OCI-LY7 (cell line): Measurements from ENCODE around the gene NUDT22. TPM values are rescaled to one million over a fixed set of nuclear protein-coding genes. Genes with fewer than 3 reads are reported as not detected.

Experiments
- BruUV-seq: library from RNA; stranded (reverse); fragments of 400-500 nt; replicated peaks from 2 replicates; lab custom pipeline; 2021; lab: Mats Ljungman, UMichigan
- CTCF ChIA-PET: fragments of 300-600 bp; sonication (Branson Sonifier 250); formaldehyde crosslinking; loops from one replicate; lab custom pipeline; 2022; ENCODE audit warnings: antibody characterized with exemption; ENCODE audit not compliant: unreplicated experiment; lab: Charles Lee
- POLR2A ChIA-PET: fragments of 300-600 bp; sonication (Branson Sonifier 250); formaldehyde crosslinking; loops from one replicate; lab custom pipeline; 2022; ENCODE audit warnings: antibody characterized with exemption; lab: Charles Lee
- DNase-seq: peaks from one replicate; pipeline ENCODE4 v3.0.0-alpha.2; 2015; ENCODE audit warnings: low spot score
- H2AFZ ChIP-seq: fragments of 200-600 bp; sonication (generic), shearing (Covaris generic); 2 replicates; pipeline ENCODE4 v1.6.1; 2014; ENCODE audit warnings: mild to moderate bottlenecking, antibody characterized with exemption, low read length, moderate library complexity
- H3K27ac ChIP-seq: fragments of 200-600 bp; sonication (generic); 2 replicates; pipeline ENCODE4 v1.5.1; 2014; ENCODE audit warnings: mixed run types, low read depth, mild to moderate bottlenecking, moderate library complexity, low read length, inconsistent platforms; ENCODE audit not compliant: poor library complexity, severe bottlenecking
- H3K36me3 ChIP-seq: fragments of 200-600 bp; sonication (generic); 2 replicates; pipeline ENCODE4 v1.6.1; 2014; ENCODE audit warnings: mild to moderate bottlenecking, antibody characterized with exemption, low read length, moderate library complexity, mixed read lengths; ENCODE audit not compliant: insufficient read depth
- H3K4me1 ChIP-seq: fragments of 200-600 bp; sonication (generic); 2 replicates; pipeline ENCODE4 v1.5.1; 2014; ENCODE audit warnings: mild to moderate bottlenecking, low read length; ENCODE audit not compliant: insufficient read depth, poor library complexity, severe bottlenecking
- H3K4me2 ChIP-seq: fragments of 200-600 bp; sonication (generic); 2 replicates; pipeline ENCODE4 v1.6.1; 2014; ENCODE audit warnings: mild to moderate bottlenecking, low read length
- H3K4me3 ChIP-seq: fragments of 200-600 bp; sonication (generic); 2 replicates; pipeline ENCODE4 v1.5.1; 2014; ENCODE audit warnings: mild to moderate bottlenecking, low read depth, low read length; ENCODE audit not compliant: poor library complexity, severe bottlenecking
- H3K79me2 ChIP-seq: fragments of 200-600 bp; sonication (generic); 2 replicates; pipeline ENCODE4 v1.6.1; 2016; ENCODE audit warnings: low read depth, mild to moderate bottlenecking, low read length, moderate library complexity, mixed read lengths; ENCODE audit not compliant: insufficient read depth
- H3K9me2 ChIP-seq: fragments of 200-600 bp; sonication (generic); 2 replicates; pipeline ENCODE4 v1.6.1; 2016; ENCODE audit warnings: mild to moderate bottlenecking, low read length, mixed read lengths; ENCODE audit not compliant: insufficient read depth
- H3K9me3 ChIP-seq: fragments of 200-600 bp; sonication (generic); 2 replicates; pipeline ENCODE4 v1.6.1; 2014; ENCODE audit warnings: mild to moderate bottlenecking, mixed run types, low read length, mixed read lengths
- H4K20me1 ChIP-seq: fragments of 200-600 bp; sonication (generic); 2 replicates; pipeline ENCODE4 v1.6.1; 2014; ENCODE audit warnings: mild to moderate bottlenecking, antibody characterized with exemption, low read length, moderate library complexity, mixed read lengths; ENCODE audit not compliant: insufficient read depth
- CTCF ChIP-seq: fragments of 200-600 bp; sonication (generic); conservative IDR thresholded peaks from 2 replicates; pipeline ENCODE4 v1.5.1; 2014; ENCODE audit warnings: mild to moderate bottlenecking, antibody characterized with exemption, low read length, moderate library complexity, mixed read lengths
- EZH2phosphoT487 ChIP-seq: fragments of 200-600 bp; sonication (generic); IDR thresholded peaks from 2 replicates; pipeline ENCODE4 v1.6.1; 2018; ENCODE audit warnings: low read depth, borderline replicate concordance, mild to moderate bottlenecking, mixed run types, antibody characterized with exemption, low read length, moderate library complexity, mixed read lengths
- intact Hi-C: fragments of 100-400 bp; cut with micrococcal nuclease; formaldehyde crosslinking; loops from one replicate; pipeline ENCODE4 v1.10.0; 2022; ENCODE audit not compliant: unreplicated experiment
- total RNA-seq, 2 experiments: library from RNA; depleted of rRNA in 1 of 2; stranded (reverse); fragments of >200 nt in 1 of 2; shearing (Covaris generic) in 1 of 2; gene quantifications; 2 replicates each; pipeline ENCODE4 v1.2.3, GENCODE V29; 2014 to 2022

The NUDT22 gene
- total RNA-seq, 2 experiments from 2014 or later, result 81.4 to 98.4 TPM

GRCh38 chr11:64263021-64263946 lies 37.2 kb downstream of the NUDT22 start:
- Histone ChIP-seq H4K20me1 (no peaks in the 10 kb centered on the region), H3K9me3 (no peaks in the 10 kb centered on the region), H3K9me2 (no peaks in the 10 kb centered on the region), H3K27ac (no peak overlapping the region), H3K4me2 (no peak overlapping the region), H3K4me3 (no peak overlapping the region), H3K36me3 (no peaks in the 10 kb centered on the region), H2AFZ (no peak overlapping the region), H3K79me2 (no peaks in the 10 kb centered on the region), H3K4me1 (peaks cover 12% of the 10 kb centered on the region)
- CTCF ChIA-PET, result no interaction called here
- POLR2A ChIA-PET, result no interaction called here
- intact Hi-C loops, result no loop called here
- DNase-seq, result no peak
- BruUV-seq, result no TSS peak
- no peak for TF ChIP-seq CTCF
- TF ChIP-seq EZH2phosphoT487, result no peak

DNA sequence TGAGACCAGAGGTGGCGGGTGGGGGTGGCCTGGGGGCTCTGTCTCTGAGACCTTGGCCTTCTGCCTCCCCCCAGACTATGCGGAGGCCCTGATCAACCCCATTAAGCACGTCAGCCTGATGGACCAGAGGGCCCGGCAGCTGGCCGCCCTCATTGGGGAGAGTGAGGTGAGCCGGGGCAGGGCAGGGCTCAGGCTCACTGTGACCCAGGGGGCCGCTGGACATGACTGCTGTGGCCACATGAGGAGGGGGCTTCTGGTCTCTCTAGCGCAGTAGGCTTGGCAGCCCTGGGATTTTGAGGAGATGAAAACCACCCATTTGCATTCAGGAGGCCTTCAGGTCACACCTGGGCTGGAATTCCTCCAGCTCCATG lies 37.9 kb downstream of the NUDT22 start:
- intact Hi-C loops, result no loop called here
- no peak overlapping the region for H3K4me2 ChIP-seq
- no peak for DNase-seq
- peaks cover 18% of the 10 kb centered on the region for H3K4me1 ChIP-seq
- H3K9me3 ChIP-seq, result no peaks in the 10 kb centered on the region
- no peak overlapping the region for H2AFZ ChIP-seq
- BruUV-seq, result no TSS peak
- no peaks in the 10 kb centered on the region for H3K79me2 ChIP-seq
- ChIA-PET POLR2A (no interaction called here), CTCF (no interaction called here)
- H3K9me2 ChIP-seq, result no peaks in the 10 kb centered on the region
- H3K4me3 ChIP-seq, result no peak overlapping the region
- no peaks in the 10 kb centered on the region for H3K36me3 ChIP-seq
- H3K27ac ChIP-seq, result no peak overlapping the region
- TF ChIP-seq EZH2phosphoT487 (no peak), CTCF (no peak)
- no peaks in the 10 kb centered on the region for H4K20me1 ChIP-seq

DNA sequence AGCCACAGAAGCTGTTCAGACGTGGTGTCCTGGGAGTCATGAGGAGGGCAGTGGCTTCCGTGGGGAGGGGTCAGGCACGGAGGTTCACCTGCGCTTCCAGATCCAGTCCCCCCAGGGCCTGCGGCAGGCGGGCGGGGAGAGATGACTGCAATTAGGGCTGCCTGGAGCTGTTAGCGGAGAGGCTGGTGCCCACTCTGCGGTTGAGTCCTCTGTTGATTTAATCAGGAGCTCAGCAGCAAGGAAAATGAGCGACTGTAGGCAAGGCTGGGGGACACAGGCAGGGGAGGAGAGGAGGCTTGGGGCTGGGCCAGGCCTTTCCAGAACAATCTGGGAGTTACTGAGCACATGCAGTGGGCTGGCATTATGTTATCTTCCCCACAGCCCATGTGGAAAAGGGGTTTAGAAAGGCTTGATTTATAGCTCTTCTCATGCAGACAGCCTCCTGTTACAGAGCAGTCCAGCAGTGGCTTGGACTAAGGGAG lies 38.3 kb downstream of the NUDT22 start:
- H3K36me3 ChIP-seq, result no peaks in the 10 kb centered on the region
- H3K4me2 ChIP-seq, result no peak overlapping the region
- no peak overlapping the region for H3K4me3 ChIP-seq
- no peak for DNase-seq
- TF ChIP-seq CTCF, result no peak
- TF ChIP-seq EZH2phosphoT487, result no peak
- H3K4me1 ChIP-seq, result peaks cover 18% of the 10 kb centered on the region
- no peak overlapping the region for H2AFZ ChIP-seq
- H3K9me2 ChIP-seq, result no peaks in the 10 kb centered on the region
- BruUV-seq, result no TSS peak
- no peaks in the 10 kb centered on the region for H3K9me3 ChIP-seq
- no peak overlapping the region for H3K27ac ChIP-seq
- ChIA-PET POLR2A (interaction anchor here (0.8 kb wide), 1 partner anchor 19 kb away, joined by 3 read pairs; no protein-coding TSS in a partner anchor), CTCF (no interaction called here)
- H4K20me1 ChIP-seq, result no peaks in the 10 kb centered on the region
- intact Hi-C loops, result no loop called here
- H3K79me2 ChIP-seq, result no peaks in the 10 kb centered on the region
